Mesothelial cell of epicardium (in vitro differentiated cells): ENCODE results near the gene STAM2. TPM values are rescaled to one million over a fixed set of nuclear protein-coding genes. Genes with fewer than 3 reads are reported as not detected.

ENCODE experiments used
- DNase-seq, 2 experiments: peaks; one replicate each; pipeline ENCODE4 v3.0.0; 2021; ENCODE audit warnings: low spot score in 2 of 2; ENCODE audit not compliant: unreplicated experiment in 2 of 2
- H3K27ac Mint-ChIP-seq: 2 replicates; pipeline ENCODE4 v1.8.0; 2021; ENCODE audit warnings: mixed read lengths
- H3K27me3 Mint-ChIP-seq: 2 replicates; pipeline ENCODE4 v1.8.0; 2021; ENCODE audit warnings: low read depth, mixed read lengths
- H3K36me3 Mint-ChIP-seq: 2 replicates; pipeline ENCODE4 v1.8.0; 2021; ENCODE audit warnings: mixed read lengths
- H3K4me1 Mint-ChIP-seq: 2 replicates; pipeline ENCODE4 v1.8.0; 2021; ENCODE audit warnings: mixed read lengths
- H3K4me3 Mint-ChIP-seq: 2 replicates; pipeline ENCODE4 v1.8.0; 2021; ENCODE audit warnings: mild to moderate bottlenecking, moderate library complexity, mixed read lengths
- H3K9me3 Mint-ChIP-seq: 2 replicates; pipeline ENCODE4 v1.8.0; 2021; ENCODE audit warnings: mixed read lengths
- total RNA-seq: library from RNA; stranded (reverse); gene quantifications from 3 replicates; pipeline ENCODE4 v1.2.1, GENCODE V29; 2021
- TF ChIP-seq, protein P1 (sequence below): fragments of 200-600 bp; sonication (generic); IDR thresholded peaks from one replicate; pipeline ENCODE4 v1.5.0; 2021; ENCODE audit warnings: antibody characterized with exemption; ENCODE audit not compliant: unreplicated experiment

Gene STAM2
- total RNA-seq, 1 donor from 2014 or later: 29.0 TPM

GRCh38 chr2:152132306-152132705 lies 43.3 kb downstream of the STAM2 start:
- Mint-ChIP-seq H3K9me3 (no peaks in the 10 kb centered on the region), H3K36me3 (peaks cover 13% of the 10 kb centered on the region), H3K27me3 (no peaks in the 10 kb centered on the region), H3K27ac (peak overlapping the region; percentile 41), H3K4me3 (no peak overlapping the region), H3K4me1 (peaks cover 14% of the 10 kb centered on the region)
- DNase-seq: no peak
- TF ChIP-seq, protein P1, sequence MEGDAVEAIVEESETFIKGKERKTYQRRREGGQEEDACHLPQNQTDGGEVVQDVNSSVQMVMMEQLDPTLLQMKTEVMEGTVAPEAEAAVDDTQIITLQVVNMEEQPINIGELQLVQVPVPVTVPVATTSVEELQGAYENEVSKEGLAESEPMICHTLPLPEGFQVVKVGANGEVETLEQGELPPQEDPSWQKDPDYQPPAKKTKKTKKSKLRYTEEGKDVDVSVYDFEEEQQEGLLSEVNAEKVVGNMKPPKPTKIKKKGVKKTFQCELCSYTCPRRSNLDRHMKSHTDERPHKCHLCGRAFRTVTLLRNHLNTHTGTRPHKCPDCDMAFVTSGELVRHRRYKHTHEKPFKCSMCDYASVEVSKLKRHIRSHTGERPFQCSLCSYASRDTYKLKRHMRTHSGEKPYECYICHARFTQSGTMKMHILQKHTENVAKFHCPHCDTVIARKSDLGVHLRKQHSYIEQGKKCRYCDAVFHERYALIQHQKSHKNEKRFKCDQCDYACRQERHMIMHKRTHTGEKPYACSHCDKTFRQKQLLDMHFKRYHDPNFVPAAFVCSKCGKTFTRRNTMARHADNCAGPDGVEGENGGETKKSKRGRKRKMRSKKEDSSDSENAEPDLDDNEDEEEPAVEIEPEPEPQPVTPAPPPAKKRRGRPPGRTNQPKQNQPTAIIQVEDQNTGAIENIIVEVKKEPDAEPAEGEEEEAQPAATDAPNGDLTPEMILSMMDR: no peak

DNA sequence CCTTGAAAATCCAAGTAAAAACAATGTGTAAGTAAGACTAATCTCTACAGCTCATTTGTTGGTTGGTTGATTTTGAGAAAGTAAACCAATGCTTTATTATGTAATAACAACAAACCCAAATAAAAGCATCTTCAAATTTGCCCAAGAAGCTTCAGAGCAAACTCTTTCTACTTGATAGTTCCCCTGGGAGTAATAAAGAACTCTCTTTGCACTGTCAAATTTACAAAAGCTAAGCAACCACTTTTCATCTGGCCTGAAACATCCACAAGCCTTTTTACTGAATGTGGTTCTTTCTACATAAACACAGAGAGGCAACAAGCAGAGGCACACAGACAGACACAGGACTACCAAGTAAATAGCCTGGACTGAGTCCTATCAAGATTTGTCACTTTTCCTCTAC lies 47.9 kb downstream of the STAM2 start:
- Mint-ChIP-seq H3K4me1 (peaks cover 7% of the 10 kb centered on the region), H3K36me3 (peaks cover 26% of the 10 kb centered on the region), H3K27ac (no peak overlapping the region), H3K9me3 (no peaks in the 10 kb centered on the region), H3K27me3 (no peaks in the 10 kb centered on the region), H3K4me3 (no peak overlapping the region)
- no peak for DNase-seq
- TF ChIP-seq, protein P1: no peak

GRCh38 chr2:152126664-152127063 lies 48.9 kb downstream of the STAM2 start:
- Mint-ChIP-seq H3K4me3 (no peak overlapping the region), H3K4me1 (no peaks in the 10 kb centered on the region), H3K9me3 (no peaks in the 10 kb centered on the region), H3K27ac (no peak overlapping the region), H3K27me3 (no peaks in the 10 kb centered on the region), H3K36me3 (peaks cover 23% of the 10 kb centered on the region)
- no peak for DNase-seq
- TF ChIP-seq, protein P1: no peak

DNA sequence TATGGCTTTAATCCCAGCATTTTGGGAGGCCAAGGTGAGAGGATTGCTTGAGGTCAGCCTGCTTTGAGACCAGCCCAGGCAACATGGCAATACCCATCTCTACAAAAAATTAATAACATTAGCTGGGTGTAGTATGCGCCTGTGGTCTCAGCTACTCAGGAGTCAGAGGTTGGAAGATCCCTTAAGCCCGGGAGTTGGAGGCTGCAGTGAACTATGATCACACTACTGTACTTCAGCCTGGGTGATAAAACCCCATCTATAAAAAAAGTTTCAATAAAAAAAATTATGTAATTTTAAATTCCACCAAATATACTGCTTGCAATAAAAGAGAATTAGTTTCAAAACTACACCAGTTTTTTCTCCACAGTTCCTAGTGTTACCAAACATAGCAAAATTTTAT lies 53.4 kb downstream of the STAM2 start:
- peaks cover 20% of the 10 kb centered on the region for H3K36me3 Mint-ChIP-seq
- no peaks in the 10 kb centered on the region for H3K4me1 Mint-ChIP-seq
- H3K9me3 Mint-ChIP-seq: no peaks in the 10 kb centered on the region
- TF ChIP-seq, protein P1: no peak
- no peak overlapping the region for H3K27ac Mint-ChIP-seq
- no peak overlapping the region for H3K4me3 Mint-ChIP-seq
- DNase-seq: no peak
- H3K27me3 Mint-ChIP-seq: no peaks in the 10 kb centered on the region

- no peak overlapping the region for H3K4me3 Mint-ChIP-seq
- no peak overlapping the region for H3K27ac Mint-ChIP-seq
- H3K9me3 Mint-ChIP-seq: no peaks in the 10 kb centered on the region
- no peaks in the 10 kb centered on the region for H3K27me3 Mint-ChIP-seq
- peaks cover 21% of the 10 kb centered on the region for H3K36me3 Mint-ChIP-seq
- no peak for DNase-seq
- no peaks in the 10 kb centered on the region for H3K4me1 Mint-ChIP-seq
- TF ChIP-seq, protein P1: no peak
Measured at GRCh38 chr2:152120430-152120829, 55.1 kb downstream of the STAM2 start.

DNA sequence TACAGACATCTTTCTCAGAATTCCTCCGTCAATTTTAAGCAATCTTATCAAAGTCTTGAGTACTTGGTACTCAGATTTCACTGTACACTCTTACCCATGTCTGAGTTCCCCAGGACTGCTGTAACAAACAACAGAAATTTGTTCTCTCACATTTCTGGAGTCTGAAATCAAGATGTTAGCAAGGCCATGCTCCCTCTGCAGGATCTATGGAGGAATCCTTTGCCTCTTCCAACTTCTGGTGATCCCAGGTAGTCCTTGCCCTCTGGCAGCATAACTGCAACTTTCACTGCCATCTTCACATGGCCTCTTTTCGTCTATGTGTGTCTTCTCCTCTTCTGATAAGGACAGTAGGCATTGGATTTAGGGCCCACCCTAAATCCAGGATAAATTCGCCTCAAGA lies 59.6 kb downstream of the STAM2 start:
- no peak overlapping the region for H3K27ac Mint-ChIP-seq

More for the DNA sequence above, 59.6 kb downstream of the STAM2 start:
- Mint-ChIP-seq H3K9me3 (no peaks in the 10 kb centered on the region), H3K27me3 (no peaks in the 10 kb centered on the region), H3K4me1 (no peaks in the 10 kb centered on the region), H3K36me3 (peaks cover 4% of the 10 kb centered on the region), H3K4me3 (no peak overlapping the region)
- TF ChIP-seq, protein P1: no peak
- no peak for DNase-seq
